GM18499 (cell line): ENCODE measurements around the gene SRD5A2.
"Not testable (repeated sequence)": the region's sequence is repeated elsewhere in the genome, so short reads cannot be mapped to it uniquely, and the experiment has no call there.

Experiments used
- ATAC-seq: cut with Tn5 transposase; IDR thresholded peaks from one replicate; pipeline ENCODE4 v1.9.1; 2021; ENCODE audit warnings: moderate number of reproducible peaks; ENCODE audit not compliant: insufficient read depth, unreplicated experiment

SRD5A2 gene

DNA sequence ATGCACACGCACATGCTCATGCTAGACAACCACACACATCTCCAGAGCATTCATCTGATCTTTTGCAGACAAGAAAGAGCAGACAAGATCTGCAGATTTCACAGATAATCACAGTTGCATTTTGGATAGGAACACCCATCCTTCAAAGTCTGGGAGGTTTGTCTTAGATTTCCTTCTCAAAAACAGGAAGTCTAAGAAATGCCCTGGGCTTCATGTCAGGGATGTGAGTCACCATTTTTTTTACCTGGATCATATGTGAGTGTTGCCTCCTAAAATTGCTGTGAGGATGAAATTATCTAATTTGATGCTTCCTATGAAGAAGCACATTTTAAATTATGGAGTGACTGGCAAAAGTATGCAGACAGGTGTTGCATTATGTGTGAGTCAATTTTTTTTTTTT is 46.1 kb downstream of the SRD5A2 start:
- no peak for ATAC-seq

DNA sequence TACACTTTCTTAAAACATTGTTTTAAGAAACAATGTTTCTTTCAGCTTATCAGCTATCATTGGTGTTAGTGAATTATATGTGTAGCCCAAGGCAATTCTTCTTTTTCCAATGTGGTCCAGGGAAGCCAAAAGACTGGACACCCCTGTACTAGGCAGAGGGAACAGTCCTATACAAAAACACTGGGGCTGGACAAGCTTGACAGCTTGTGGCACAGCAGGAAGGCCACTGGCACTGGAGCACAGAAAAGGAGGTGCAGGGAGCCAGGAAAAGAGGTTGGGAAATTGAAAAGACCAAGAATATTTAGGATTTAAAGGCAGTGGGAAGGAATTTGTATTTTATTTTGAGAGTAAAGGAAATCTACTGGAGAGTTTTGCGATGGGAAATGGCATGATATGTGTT is 47.7 kb downstream of the SRD5A2 start:
- no peak for ATAC-seq

GRCh38 chr2:31531101-31531500 is 49.6 kb downstream of the SRD5A2 start:
- no peak for ATAC-seq

DNA sequence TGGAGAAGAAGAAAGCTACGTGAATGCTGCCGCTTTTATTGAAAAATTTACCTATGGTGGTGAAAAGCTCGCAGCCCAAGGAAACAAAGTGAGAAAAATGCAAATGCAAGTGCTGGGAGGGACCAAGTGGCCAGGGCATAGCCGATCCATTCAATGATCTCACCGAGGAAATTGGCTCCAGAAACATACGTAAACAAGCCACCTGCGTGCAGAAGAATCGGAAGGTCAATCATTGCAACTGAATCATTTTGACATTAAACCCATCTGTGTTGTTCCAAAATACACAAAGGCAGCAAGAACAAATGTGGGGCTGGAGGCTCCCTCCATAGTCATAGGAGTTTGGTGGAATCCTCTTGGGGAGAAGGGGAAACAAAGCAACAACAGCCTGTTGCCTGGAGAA is 51.5 kb downstream of the SRD5A2 start:
- no peak for ATAC-seq

DNA sequence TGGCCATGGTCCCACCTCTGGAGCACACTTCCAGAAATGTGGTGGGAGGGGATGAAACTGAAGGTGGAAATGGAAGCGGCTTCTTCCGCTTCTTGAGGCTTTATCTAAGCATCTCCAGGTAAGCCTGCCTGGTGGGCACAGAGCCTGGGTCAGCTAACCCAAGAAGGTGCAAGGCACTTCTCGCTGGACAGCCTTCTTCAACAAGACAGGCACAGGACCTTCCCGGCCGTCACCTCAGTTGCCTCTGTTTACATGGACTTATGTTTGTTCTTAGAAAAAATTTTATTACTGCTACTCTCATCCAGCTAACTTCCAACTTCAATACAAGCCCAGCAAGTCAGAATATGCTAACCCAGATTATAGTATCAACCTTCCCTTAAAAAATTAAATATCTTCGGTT is 51.9 kb downstream of the SRD5A2 start:
- no peak for ATAC-seq

DNA sequence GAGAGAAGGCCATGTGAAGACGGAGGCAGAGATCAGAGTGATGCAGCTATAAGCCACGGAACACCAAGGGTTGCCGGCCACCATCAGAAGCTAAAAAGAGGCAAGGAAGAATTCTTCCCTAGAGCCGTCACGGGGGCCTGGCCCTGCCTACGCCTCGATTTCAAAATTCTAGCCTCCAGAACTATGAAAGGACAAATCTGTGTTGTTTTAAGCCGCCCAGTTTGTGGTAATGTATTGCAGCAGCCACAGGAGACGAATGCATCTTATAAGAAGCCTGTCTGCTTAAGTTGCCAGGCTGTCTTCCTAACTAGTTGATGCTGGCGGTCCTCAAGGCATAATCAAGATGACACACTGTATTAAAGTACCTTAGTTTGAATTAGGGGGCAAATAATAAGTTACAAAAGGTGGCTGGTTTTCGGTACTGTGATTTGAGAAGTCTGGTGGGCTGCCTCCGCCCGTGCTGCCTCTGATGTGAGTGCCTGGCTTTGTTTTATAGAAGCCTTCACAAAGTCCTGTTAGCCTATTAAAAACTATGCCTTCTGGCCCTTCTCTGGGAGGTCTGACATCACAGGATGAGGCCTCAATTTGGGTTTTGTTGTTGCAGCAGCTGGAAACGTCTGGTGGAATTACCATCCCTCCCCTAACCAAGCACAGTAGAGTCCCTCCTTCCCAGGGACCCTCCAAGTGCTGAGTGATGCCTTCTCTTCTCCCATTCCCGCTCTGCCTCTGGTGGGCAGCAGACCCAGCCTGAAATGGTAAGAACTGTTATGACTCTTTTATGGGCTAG is 53.6 kb downstream of the SRD5A2 start:
- no peak for ATAC-seq

DNA sequence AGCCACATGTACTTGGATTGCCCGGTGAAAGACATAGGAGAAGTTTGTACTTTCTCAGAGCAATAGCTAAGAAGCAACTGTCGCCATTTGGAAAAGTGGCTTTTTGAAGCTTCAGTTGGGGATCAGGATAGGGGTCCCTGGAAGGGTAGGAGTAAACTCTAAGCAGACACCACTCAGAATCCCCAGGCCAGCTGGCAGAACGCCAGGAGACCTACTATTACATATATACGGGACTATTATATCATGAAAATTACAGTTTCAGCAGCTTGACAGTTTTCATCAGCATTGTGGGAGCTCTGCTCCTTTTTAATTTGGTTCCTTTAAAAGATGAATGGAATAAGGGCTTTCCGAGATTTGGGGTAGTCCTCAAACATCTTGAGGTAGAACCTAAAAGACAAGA is 54.9 kb downstream of the SRD5A2 start:
- no peak for ATAC-seq

- ATAC-seq: no peak
These were observed 56.1 kb downstream of the SRD5A2 start for GRCh38 chr2:31524592-31524991.

DNA sequence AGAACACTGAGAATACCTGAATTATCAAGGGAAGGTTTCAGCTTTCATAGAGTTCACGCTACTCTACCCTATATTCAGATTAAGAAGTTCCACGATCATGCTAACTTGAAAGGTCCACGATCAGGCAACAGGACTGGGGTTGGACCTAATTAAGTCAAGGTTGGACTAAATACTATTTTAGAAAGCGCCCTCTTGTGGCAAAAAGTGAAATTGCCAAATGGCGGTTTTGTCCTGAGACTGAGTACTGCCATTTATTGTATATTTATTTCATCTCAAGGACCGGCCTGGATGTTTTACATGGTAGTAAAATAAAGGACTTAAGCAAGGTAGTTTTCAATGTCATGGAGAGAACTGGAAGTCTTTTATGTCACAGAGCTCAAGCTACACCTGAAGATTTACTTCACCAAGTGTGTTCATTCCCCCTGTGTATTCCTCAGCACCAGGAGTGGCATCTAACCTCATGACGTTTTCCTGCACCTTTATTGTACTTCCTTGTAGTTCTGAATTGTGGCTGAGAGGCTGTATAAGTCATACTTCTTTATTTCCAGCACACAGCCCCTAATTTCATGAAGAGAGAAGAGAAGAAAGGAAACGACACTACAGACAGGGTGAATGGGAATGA is 56.8 kb downstream of the SRD5A2 start:
- no peak for ATAC-seq

DNA sequence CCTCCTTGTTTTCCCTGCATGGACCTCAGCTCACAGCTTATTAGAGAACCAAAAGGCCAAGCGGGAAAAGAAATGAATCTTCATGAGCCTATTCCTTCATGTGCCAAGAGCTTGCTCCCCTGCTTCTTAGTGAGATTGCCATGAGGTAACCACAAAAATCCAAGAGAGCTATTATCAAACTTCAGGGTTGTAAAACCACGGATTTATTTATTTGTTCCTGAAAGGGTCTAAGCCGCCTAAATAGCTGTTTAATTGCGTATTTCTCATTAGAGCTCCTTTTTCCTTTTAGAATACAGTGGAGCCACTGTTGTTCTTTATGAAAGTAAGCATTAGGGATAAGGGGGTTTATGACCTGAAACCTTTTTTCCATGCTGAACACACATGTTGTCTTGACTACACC is 58.0 kb downstream of the SRD5A2 start:
- ATAC-seq: no peak

- no peak for ATAC-seq
These were observed 63.1 kb downstream of the SRD5A2 start for GRCh38 chr2:31517442-31518203.

- ATAC-seq: no peak
These were observed 65.2 kb downstream of the SRD5A2 start for GRCh38 chr2:31515586-31515985.

- no peak for ATAC-seq
These were observed 67.2 kb downstream of the SRD5A2 start for GRCh38 chr2:31513553-31513952.

DNA sequence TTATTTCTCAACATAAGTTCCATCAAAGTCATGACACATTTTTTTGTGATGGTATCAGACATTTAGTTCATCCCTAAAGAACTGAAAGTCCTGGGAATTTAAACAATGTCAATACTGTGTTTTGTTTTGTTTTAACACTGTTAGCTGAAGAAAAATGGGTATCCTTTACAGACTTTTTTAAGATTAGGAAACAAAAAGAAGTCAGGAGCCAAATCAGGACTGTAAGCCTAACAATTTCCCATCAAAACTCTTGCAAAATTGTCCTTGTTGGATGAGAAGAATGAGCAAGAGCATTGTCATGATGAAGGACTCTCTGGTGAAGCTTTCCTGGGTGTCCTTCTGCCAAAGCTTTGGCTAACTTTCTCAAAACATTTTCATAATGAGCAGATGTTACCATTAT is 69.4 kb downstream of the SRD5A2 start:
- ATAC-seq: no peak

DNA sequence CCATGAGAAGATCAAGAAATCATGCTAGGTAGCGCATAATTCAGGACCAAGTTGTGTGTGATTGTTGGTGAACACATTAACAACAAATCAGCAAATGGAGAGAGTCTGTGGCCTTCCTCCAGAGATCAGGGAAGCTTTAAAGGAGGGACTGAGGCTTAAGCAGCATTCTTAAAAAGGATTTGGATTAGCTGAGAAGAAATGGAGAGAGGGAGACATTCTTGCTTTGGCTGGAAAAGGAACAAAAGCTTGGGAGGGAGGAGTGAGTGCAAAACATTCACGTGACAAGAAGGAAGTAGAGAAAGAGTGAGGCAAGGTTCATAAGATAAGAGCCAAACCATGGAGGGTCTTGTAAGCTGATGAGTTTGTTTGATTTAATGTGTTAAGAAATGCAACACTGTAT is 75.6 kb downstream of the SRD5A2 start:
- ATAC-seq: no peak

- no peak for ATAC-seq
These were observed 76.4 kb downstream of the SRD5A2 start for GRCh38 chr2:31504311-31504710.

- not testable (repeated sequence) for ATAC-seq
These were observed 84.3 kb downstream of the SRD5A2 start for GRCh38 chr2:31496451-31496874.

DNA sequence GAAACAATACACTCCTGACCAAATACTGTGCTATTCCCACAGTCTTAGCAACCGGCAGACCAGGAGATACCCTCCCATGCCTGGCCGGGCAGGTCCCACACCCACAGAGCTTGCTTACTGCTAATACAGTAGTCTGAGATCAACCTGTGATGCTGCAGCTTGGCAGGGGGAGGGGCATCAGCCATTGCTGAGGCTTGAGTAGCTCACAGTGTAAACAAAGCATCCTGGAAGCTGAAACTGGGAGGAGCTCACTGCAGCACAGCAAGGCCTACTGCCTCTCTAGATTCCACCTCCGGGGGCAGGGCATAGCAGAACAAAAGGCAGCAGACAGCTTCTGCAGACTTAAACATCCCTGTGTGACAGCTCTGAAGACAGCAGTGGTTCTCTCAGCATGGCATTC is 91.4 kb downstream of the SRD5A2 start:
- not testable (repeated sequence) for ATAC-seq

- ATAC-seq: no peak
These were observed 97.5 kb downstream of the SRD5A2 start for GRCh38 chr2:31483246-31483645.

DNA sequence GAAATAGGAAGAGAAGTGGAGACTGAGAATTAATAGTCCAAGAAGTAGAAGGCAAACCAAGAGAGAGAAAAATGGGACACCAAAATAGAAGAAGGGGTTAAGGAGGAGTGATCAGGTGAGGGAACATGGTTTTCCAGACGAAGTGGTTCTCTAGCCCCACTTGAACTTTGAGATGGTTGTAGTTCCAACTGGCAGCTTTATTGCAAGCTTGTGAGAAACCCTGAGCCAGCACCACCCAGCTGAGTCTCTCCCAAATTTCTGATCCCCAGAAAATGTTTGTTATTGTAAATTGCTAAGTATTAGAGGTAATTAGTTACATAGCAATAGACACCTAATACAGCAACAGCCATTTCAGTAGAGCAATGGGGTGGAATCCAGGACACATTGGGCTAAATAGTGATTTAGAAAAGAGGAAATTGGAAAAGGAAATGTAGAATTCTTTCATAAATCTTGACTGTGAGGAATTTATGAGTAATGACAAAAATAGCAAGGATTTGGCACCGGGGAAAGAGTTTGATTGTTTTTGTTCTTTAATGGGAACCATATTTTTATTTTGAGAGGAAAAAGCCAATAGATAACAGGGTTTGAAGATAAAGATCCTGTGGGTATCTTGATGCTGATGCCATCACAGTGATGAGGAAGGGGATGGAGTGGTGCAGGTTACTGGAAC is 104.1 kb downstream of the SRD5A2 start:
- no peak for ATAC-seq

DNA sequence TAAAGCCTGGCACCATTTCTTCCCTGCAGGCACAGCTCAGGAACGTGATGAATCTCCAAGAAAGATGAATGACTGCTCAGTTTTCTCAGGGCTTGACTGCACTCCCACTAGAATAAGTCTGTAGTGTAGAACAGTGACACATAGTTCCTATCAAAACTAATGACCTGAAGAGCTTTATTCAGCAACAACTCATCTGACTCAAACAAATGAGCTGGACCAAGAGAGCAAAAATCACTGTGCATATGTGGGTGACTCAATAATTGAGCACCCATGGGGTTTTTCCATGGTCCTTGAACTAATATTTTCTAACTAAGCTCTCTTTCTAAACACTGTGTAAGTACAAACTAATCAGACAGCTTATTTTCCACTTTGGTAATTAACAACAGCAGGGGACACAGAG is 105.0 kb downstream of the SRD5A2 start:
- ATAC-seq: no peak
